SU-DHL-6 (cell line): ENCODE measurements around the gene GGACT.

Source experiments
- H2AFZ ChIP-seq: fragments of 200-600 bp; sonication (generic); 2 replicates; pipeline ENCODE4 v1.6.1; 2014; ENCODE audit warnings: low read depth, mild to moderate bottlenecking, moderate library complexity, mixed read lengths, antibody characterized with exemption, low read length; ENCODE audit not compliant: severe bottlenecking
- H3F3A ChIP-seq: fragments of 200-600 bp; shearing (Covaris generic); 2 replicates; pipeline ENCODE4 v1.6.0; 2016; ENCODE audit warnings: antibody characterized with exemption, mild to moderate bottlenecking; ENCODE audit not compliant: insufficient read depth
- H3K27ac ChIP-seq: fragments of 200-600 bp; sonication (generic); 2 replicates; pipeline ENCODE4 v1.5.1; 2016; ENCODE audit warnings: low read depth, mild to moderate bottlenecking, low read length, moderate library complexity, mixed read lengths
- H3K27me3 ChIP-seq: fragments of 200-600 bp; sonication (generic), shearing (Covaris generic); 2 replicates; pipeline ENCODE4 v1.6.0; 2014; ENCODE audit warnings: mild to moderate bottlenecking, low read length
- H3K36me3 ChIP-seq: fragments of 200-600 bp; sonication (generic); 2 replicates; pipeline ENCODE4 v1.6.1; 2014; ENCODE audit warnings: mild to moderate bottlenecking, low read length, mixed read lengths
- H3K4me2 ChIP-seq: fragments of 300-600, 200-600 bp; shearing (Covaris generic), sonication (generic); 2 replicates; pipeline ENCODE4 v1.6.0; 2014; ENCODE audit warnings: low read length, low read depth, mild to moderate bottlenecking; ENCODE audit not compliant: poor library complexity, severe bottlenecking
- H3K4me3 ChIP-seq: fragments of 200-600 bp; sonication (generic); 2 replicates; pipeline ENCODE4 v1.5.1; 2014; ENCODE audit warnings: antibody characterized with exemption, low read length, mild to moderate bottlenecking, mixed read lengths; ENCODE audit not compliant: insufficient read depth, poor library complexity, severe bottlenecking
- H3K79me2 ChIP-seq: fragments of 200-600 bp; sonication (generic); 2 replicates; pipeline ENCODE4 v1.6.1; 2014; ENCODE audit warnings: mild to moderate bottlenecking, low read length, moderate library complexity; ENCODE audit not compliant: insufficient read depth
- H3K9ac ChIP-seq: fragments of 200-600 bp; sonication (generic); 2 replicates; pipeline ENCODE4 v1.7.0; 2014; ENCODE audit warnings: mild to moderate bottlenecking, low read length
- H3K9me2 ChIP-seq: fragments of 200-600 bp; sonication (generic); replicated peaks from 2 replicates; pipeline ENCODE4 v1.6.1; 2014; ENCODE audit warnings: low read length; ENCODE audit not compliant: insufficient read depth
- H3K9me3 ChIP-seq: fragments of 200-600 bp; sonication (generic); 2 replicates; pipeline ENCODE4 v1.6.1; 2014; ENCODE audit warnings: low read length, mixed read lengths; ENCODE audit not compliant: insufficient read depth
- H4K20me1 ChIP-seq: fragments of 200-600 bp; sonication (generic); 2 replicates; pipeline ENCODE4 v1.6.1; 2014; ENCODE audit warnings: low read depth, mild to moderate bottlenecking, antibody characterized with exemption, low read length, moderate library complexity, mixed read lengths
- CTCF ChIP-seq: fragments of 200-600 bp; sonication (generic); IDR thresholded peaks from one replicate; pipeline ENCODE4 v1.5.1; 2017; ENCODE audit warnings: antibody characterized with exemption, mild to moderate bottlenecking, low read length, moderate library complexity; ENCODE audit not compliant: insufficient read depth, poor library complexity, severe bottlenecking
- EZH2phosphoT487 ChIP-seq: fragments of 200-600 bp; sonication (generic), shearing (Covaris generic); conservative IDR thresholded peaks from 2 replicates; pipeline ENCODE4 v1.6.1; 2018; ENCODE audit warnings: mild to moderate bottlenecking, antibody characterized with exemption, low read length, moderate library complexity, mixed read lengths

The GGACT gene

DNA sequence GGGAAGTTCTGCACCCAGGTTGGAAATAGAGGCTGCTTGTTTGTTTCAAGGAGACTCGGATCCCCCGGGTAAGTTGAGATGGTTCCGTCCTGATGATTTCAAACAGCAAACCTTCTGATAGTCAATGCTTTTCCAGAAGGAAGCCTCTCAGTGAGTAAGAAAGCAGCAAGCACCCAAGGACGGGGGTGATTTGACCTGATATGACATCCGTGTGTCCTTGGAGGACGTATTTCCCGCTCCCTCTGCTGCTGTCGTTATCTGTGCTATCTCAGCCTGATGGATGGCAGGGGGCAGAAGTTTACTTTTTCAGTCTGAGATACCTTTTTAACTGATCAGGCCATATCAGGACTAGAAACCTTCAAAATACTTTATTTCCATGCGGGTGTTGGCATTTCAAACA is 5.7 kb upstream of the GGACT start:
- H3K4me3 ChIP-seq: no peak overlapping the region
- H3K9me2 ChIP-seq: no peaks in the 10 kb centered on the region
- no peaks in the 10 kb centered on the region for H3K9me3 ChIP-seq
- H3K27me3 ChIP-seq: no peaks in the 10 kb centered on the region
- H3K36me3 ChIP-seq: no peaks in the 10 kb centered on the region
- H2AFZ ChIP-seq: no peak overlapping the region
- no peaks in the 10 kb centered on the region for H4K20me1 ChIP-seq
- no peak overlapping the region for H3K27ac ChIP-seq
- no peaks in the 10 kb centered on the region for H3F3A ChIP-seq
- no peaks in the 10 kb centered on the region for H3K79me2 ChIP-seq
- no peak overlapping the region for H3K4me2 ChIP-seq
- TF ChIP-seq CTCF: no peak
- TF ChIP-seq EZH2phosphoT487: no peak
- no peak overlapping the region for H3K9ac ChIP-seq

DNA sequence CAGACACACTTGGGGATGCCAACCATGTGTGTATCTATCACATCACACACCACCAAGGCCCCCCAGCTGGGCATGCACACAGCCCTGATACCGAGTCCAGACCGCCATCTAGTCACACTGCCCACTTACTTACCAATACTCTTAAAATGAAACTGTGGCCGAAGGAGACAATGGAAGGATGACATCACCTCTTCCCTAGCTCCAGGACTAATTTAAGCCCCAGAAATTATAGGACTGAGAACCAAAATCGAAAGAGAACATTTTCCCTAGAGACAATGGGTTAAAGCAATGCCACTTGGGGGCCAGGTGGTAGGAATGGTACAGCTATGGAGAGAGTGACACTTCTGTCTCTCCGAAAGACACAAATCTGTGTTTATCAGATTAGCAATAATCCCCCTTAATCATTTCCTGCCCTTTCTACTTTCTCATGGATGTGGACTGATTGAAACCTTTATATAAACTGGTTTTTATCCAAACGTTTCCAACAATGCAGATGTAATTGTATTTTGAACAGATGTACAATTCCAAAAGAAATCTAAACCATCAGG is 663 bp upstream of the GGACT start:
- Histone ChIP-seq H3K9me2 (no peaks in the 10 kb centered on the region), H3F3A (no peaks in the 10 kb centered on the region), H3K9ac (no peak overlapping the region), H3K9me3 (no peaks in the 10 kb centered on the region), H3K4me3 (peak overlapping the region; percentile 28), H3K27ac (no peak overlapping the region), H3K79me2 (no peaks in the 10 kb centered on the region), H4K20me1 (no peaks in the 10 kb centered on the region), H3K4me2 (peak overlapping the region; percentile 29), H2AFZ (peak overlapping the region; percentile 77), H3K27me3 (no peaks in the 10 kb centered on the region), H3K36me3 (no peaks in the 10 kb centered on the region)
- no peak for TF ChIP-seq EZH2phosphoT487
- no peak for TF ChIP-seq CTCF

- H3K27ac ChIP-seq: no peak overlapping the region
- H3K79me2 ChIP-seq: no peaks in the 10 kb centered on the region
- H3K27me3 ChIP-seq: no peaks in the 10 kb centered on the region
- H3K4me2 ChIP-seq: no peak overlapping the region
- H2AFZ ChIP-seq: no peak overlapping the region
- no peak for TF ChIP-seq EZH2phosphoT487
- TF ChIP-seq CTCF: no peak
- H3K36me3 ChIP-seq: no peaks in the 10 kb centered on the region
- no peaks in the 10 kb centered on the region for H3K9me3 ChIP-seq
- H3F3A ChIP-seq: no peaks in the 10 kb centered on the region
- H4K20me1 ChIP-seq: no peaks in the 10 kb centered on the region
- no peak overlapping the region for H3K4me3 ChIP-seq
- no peak overlapping the region for H3K9ac ChIP-seq
- H3K9me2 ChIP-seq: no peaks in the 10 kb centered on the region; the same call in 1 of the 2 replicates
Measured at GRCh38 chr13:100584896-100585295, 3.7 kb downstream of the GGACT start.
